ENCODE results near the gene RIC1. TPM values are rescaled to one million over a fixed set of nuclear protein-coding genes. Genes with fewer than 3 reads are reported as not detected.

Gene RIC1
- polyA plus RNA-seq, 3 donors from 2014 or later: 4.9 to 6.3 (median 5.2) TPM

DNA sequence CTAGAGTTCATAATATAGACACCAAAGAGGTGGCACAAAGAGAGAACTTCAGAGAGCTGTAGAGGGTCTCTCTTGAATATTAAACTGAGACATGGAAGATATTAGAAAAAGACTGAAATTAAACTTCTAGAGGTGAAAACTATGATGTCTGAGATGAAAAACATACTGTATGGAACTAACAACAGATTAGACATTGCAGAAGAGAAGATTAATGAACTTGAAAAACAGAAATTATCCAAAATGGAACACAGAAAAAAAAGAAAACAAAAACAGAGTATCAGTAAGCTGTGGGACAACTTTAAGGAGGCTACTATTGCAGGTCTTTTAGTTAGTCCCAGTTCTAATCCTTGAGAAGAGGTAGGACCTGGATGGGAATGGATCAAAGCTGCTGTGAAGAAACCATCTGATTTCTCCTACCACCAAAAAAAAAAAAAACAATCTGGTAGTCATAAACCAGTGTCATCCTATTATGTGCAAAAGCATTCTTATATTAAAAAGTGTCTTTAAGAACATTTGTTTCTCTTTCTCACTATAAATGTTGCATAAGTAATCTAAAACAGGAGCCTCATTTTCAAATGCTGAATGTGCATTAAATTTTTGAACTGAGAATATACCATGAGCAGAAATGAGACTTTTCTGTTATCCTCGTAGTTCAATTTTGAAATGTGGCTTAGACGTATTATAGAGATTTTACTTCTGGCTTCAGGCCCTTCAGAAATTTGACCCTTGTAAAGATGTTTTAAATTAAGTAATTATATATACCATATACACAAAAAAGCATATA is 107.8 kb downstream of the RIC1 start:
- Mint-ChIP-seq H3K27ac (peak overlapping the region in 2 of 6 donors; percentile 33 to 51), H3K4me1 (no peaks in the 10 kb centered on the region), H3K4me3 (no peak overlapping the region), H3K36me3 (peaks cover 6 to 26% (median 24%) of the 10 kb centered on the region in 3 donors), H3K27me3 (ENCODE audit: low read depth in 3 of 3) (no peaks in the 10 kb centered on the region), H3K9me3 (no peaks in the 10 kb centered on the region)
- no peak for DNase-seq

DNA sequence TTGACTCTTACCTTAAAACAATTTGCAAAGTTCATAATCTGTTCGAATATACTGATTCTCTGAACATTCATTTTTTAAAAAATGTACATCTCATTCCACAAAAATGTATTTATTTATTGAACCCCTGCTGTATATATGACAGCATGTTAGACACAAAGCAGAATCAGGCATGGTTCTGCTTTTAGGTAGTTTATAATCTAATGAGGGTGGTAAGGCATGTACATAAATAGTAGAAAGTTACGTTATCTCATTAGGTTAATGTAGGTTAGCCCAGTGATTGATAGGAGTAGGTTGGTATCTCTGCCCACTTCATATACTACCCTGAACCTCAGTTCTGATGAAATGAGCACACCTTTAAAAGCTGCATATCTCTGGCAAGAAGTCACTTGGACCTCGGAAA is 114.2 kb downstream of the RIC1 start:
- H3K36me3 Mint-ChIP-seq: peaks cover 27 to 38% (median 27%) of the 10 kb centered on the region in 3 donors
- no peak overlapping the region for H3K4me3 Mint-ChIP-seq
- H3K27ac Mint-ChIP-seq: no peak overlapping the region
- no peaks in the 10 kb centered on the region for H3K27me3 Mint-ChIP-seq (ENCODE audit: low read depth in 3 of 3)
- no peaks in the 10 kb centered on the region for H3K9me3 Mint-ChIP-seq
- no peak for DNase-seq
- H3K4me1 Mint-ChIP-seq: no peaks in the 10 kb centered on the region

DNA sequence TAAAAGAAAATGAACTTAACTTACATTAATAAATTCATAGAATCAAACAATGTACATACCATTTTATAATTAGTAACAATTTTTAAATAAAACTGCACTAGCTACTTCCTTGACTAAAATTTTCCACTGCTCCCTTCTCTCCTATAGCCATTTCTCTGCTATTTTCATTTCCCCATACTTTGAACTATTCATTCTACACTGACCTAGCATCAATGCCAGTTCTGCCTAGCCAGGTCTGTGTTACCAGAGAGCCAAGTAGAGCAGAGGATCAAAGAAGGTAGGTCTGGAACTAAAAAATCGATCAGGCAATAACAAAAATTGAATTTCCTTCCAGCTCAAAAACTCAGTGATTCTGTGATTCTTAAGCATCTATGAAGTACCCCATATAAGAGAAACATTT is 119.5 kb downstream of the RIC1 start:
- H3K27me3 Mint-ChIP-seq (ENCODE audit: low read depth in 3 of 3): peaks cover 0 to 3% (median 0%) of the 10 kb centered on the region in 3 donors
- H3K4me1 Mint-ChIP-seq: peaks cover 5 to 11% of the 10 kb centered on the region in 2 donors
- DNase-seq: no peak
- no peak overlapping the region for H3K4me3 Mint-ChIP-seq
- peak overlapping the region in 2 of 6 donors; percentile 29 to 42 for H3K27ac Mint-ChIP-seq
- H3K9me3 Mint-ChIP-seq: no peaks in the 10 kb centered on the region
- peaks cover 26 to 43% (median 35%) of the 10 kb centered on the region in 3 donors for H3K36me3 Mint-ChIP-seq

DNA sequence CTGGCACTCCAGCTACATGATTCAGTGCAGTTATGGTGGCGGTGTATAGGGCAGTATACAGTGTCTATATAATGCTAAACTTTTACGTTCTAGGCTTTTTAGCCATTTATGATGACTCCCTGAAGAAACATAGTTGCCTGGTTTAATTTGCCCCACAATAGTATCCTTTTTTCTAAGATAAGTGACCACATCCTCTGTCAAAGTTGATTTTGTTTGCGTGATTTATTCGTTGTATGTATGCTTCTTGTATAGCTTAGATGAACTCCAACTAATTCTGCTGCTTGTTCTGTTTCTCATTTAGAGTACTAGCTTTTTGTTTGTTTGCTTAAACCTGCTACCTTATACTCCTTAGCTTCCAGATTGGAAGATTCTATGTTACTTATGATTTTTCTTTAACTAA is 120.4 kb downstream of the RIC1 start:
- H3K27me3 Mint-ChIP-seq (ENCODE audit: low read depth in 3 of 3): peaks cover 0 to 3% (median 0%) of the 10 kb centered on the region in 3 donors
- H3K27ac Mint-ChIP-seq: peak overlapping the region in 1 of 6 donors; percentile 15
- DNase-seq: no peak
- peaks cover 5 to 11% of the 10 kb centered on the region in 2 donors for H3K4me1 Mint-ChIP-seq
- no peaks in the 10 kb centered on the region for H3K9me3 Mint-ChIP-seq
- H3K4me3 Mint-ChIP-seq: no peak overlapping the region
- peaks cover 29 to 43% (median 30%) of the 10 kb centered on the region in 3 donors for H3K36me3 Mint-ChIP-seq

DNA sequence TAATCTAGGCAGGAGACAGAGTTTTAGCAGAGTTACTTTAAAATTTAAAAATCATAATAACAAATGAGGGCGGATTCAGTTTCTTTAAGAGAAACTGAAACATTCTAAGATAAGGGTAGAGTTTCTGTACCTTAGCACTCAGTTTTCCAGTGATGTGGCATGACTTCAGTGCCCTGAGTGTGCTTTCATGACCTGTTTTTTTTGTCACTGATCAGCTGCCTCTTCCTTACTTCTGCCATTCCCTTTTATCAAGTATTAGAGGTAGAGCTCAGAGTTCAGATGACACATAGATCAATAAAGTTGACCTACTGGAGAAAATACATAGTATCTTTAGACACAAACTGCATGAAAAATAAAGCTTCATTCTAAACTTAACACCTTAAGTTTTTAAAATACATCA is 121.7 kb downstream of the RIC1 start:
- H3K27ac Mint-ChIP-seq: no peak overlapping the region
- peaks cover 0 to 3% (median 0%) of the 10 kb centered on the region in 3 donors for H3K27me3 Mint-ChIP-seq (ENCODE audit: low read depth in 3 of 3)
- no peaks in the 10 kb centered on the region for H3K9me3 Mint-ChIP-seq

DNA sequence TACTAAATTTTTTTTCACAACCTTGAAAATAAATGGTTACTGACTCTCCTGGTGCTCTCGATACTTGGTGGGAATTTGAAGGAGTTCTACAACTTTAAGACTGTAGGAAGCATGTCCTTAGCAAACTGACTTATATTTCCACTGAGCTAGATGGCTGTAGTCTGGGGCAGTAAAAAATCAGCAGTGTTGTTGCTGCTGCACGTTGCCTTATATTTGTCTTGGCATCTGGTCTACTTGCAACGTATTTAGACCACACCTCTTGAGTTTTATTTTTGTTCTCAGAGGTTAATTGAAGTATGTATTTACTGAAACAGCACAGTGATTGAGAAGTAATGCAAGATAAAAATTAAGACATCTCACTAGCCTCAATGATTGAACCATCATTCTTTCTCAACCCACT is 127.7 kb downstream of the RIC1 start:
- H3K9me3 Mint-ChIP-seq: no peaks in the 10 kb centered on the region
- peaks cover 16 to 28% (median 20%) of the 10 kb centered on the region in 3 donors for H3K36me3 Mint-ChIP-seq
- H3K4me1 Mint-ChIP-seq: no peaks in the 10 kb centered on the region
- no peak overlapping the region for H3K4me3 Mint-ChIP-seq
- peaks cover 0 to 4% (median 0%) of the 10 kb centered on the region in 3 donors for H3K27me3 Mint-ChIP-seq (ENCODE audit: low read depth in 3 of 3)
- DNase-seq: no peak
- no peak overlapping the region for H3K27ac Mint-ChIP-seq

More for the DNA sequence above, 121.7 kb downstream of the RIC1 start:
- DNase-seq: no peak
- Mint-ChIP-seq H3K4me1 (peaks cover 5 to 11% of the 10 kb centered on the region in 2 donors), H3K36me3 (peaks cover 24 to 35% (median 26%) of the 10 kb centered on the region in 3 donors), H3K4me3 (no peak overlapping the region)

DNA sequence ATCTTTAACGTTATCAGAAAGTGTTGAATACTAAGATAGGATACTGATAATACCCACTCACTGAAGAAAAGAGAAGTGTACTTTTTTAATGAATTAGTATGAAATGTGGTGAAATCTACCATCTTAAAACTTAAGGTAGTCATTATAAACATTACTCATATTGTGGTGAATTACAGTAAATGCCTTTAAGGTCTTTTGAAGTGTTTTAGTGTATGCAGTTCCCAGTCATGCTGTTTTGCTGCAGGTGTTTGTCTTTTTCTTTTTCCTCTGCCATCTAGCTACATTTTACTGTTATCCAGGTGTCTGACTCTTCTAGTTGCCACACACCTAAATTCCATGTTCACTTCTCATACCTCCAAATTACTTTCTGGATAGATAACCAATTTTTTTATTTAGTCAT is 131.4 kb downstream of the RIC1 start:
- Mint-ChIP-seq H3K4me3 (no peak overlapping the region), H3K4me1 (peaks cover 0 to 5% of the 10 kb centered on the region in 2 donors), H3K27ac (peak overlapping the region in 3 of 6 donors; percentile 15 to 36 (median 17)), H3K9me3 (no peaks in the 10 kb centered on the region), H3K36me3 (peaks cover 11 to 42% (median 18%) of the 10 kb centered on the region in 3 donors), H3K27me3 (ENCODE audit: low read depth in 3 of 3) (peaks cover 0 to 4% (median 0%) of the 10 kb centered on the region in 3 donors)
- DNase-seq: no peak

DNA sequence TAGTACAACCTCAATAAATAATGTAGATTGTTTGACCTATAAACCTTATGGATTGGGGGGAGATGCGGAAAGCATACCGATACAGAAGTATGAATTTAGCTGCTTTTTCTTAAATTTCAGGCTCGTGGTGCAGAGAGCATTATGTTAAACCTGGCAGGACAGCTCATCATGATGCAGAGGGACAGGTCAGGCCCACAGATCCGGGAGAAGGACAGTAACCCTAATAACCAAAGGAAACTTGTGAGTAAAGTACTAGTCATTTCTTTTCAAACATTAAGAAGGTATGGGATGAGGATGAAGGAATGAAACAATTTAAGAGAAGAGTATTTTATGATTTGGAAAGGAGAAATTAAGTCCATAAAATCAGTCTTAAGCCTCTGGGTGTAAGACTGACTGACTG is 133.5 kb downstream of the RIC1 start:
- Mint-ChIP-seq H3K27ac (peak overlapping the region in 3 of 6 donors; percentile 1 to 46 (median 6)), H3K4me3 (no peak overlapping the region)

DNA sequence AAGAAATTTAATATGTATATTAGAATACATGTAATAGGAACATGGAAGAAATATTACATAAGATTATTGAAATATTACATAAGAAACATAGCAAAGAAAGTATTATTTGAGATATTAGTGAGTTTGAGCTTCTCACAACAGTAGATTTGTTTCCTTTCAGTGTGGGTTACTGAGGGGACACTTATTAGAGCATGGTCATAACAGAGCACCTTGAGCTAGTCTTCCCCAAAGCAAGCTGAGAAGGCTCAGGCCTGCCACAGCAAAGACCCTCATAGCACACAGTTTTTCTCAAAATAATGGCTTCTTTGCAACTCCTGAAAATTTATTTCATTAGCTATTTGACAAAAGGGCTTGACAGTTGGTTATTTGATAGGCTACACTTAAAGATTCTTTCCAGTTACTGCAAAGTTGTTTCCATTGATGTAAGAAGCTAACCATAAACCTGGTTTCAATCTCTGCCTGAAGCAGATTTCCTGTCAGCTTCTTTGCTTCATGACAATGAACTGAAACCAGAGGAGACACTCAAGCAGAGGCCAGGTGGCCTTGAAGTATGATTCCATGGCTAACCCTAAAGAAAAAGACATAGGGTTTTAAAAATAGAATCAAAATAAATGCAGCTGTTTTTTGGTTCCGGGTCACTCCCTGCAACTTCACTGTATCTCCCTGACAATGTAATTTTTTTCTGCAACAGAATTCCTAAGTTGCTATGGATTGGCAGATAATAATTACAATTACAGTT is 135.4 kb downstream of the RIC1 start:
- no peak for DNase-seq
- H3K36me3 Mint-ChIP-seq: peaks cover 19 to 42% (median 25%) of the 10 kb centered on the region in 3 donors
- no peaks in the 10 kb centered on the region for H3K27me3 Mint-ChIP-seq (ENCODE audit: low read depth in 3 of 3)
- H3K4me3 Mint-ChIP-seq: no peak overlapping the region
- peak overlapping the region in 2 of 6 donors; percentile 18 to 58 for H3K27ac Mint-ChIP-seq
- H3K9me3 Mint-ChIP-seq: no peaks in the 10 kb centered on the region
- H3K4me1 Mint-ChIP-seq: peaks cover 4 to 12% of the 10 kb centered on the region in 2 donors

More for the DNA sequence above, 133.5 kb downstream of the RIC1 start:
- Mint-ChIP-seq H3K4me1 (peaks cover 0 to 5% of the 10 kb centered on the region in 2 donors), H3K36me3 (peaks cover 21 to 51% (median 30%) of the 10 kb centered on the region in 3 donors), H3K27me3 (ENCODE audit: low read depth in 3 of 3) (peaks cover 0 to 4% (median 0%) of the 10 kb centered on the region in 3 donors), H3K9me3 (no peaks in the 10 kb centered on the region)
- no peak for DNase-seq

DNA sequence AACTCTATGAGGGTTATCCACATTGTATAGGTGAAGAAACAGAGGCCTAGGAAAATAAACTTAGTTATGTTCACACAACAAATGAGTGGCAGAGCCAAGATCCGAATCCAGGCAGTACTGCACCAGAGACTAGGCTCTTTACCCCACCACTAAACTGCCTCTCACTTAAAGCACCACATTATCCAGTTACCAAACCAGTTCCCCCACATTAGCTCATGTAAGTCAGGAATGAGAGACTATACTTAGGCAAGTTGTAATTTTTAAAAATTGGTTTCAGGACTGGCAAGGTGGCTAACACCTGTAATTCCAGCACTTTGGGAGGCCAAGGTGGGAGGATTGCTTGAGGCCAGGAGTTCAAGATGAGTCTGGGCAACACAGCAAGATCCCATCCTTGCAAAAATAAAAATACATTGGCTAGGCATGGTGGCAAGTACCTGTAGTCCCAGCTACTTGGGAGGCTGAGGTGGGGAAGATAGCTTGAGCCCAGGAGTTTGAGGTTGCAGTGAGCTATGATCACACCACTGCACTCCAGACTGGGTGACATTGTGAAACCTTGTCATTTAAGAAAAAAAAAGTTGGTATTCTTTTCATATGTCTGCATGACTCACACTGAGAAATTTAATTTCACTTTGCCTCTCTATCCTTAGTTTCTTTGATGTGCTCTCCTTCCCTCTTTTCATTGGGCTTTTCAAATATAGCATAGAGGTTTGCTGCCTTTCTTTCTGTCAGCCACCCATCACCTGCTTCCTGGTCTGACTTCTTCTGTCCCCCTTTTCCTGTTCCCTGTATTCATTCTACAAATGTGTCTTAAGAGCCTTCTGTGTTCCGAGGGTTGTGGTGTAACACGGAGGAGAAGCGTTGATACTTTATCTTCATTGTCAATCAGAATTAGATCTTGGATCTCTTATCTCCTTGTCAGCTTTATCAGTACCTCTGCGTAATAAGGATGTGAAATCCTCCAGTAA is 139.3 kb downstream of the RIC1 start:
- Mint-ChIP-seq H3K4me3 (no peak overlapping the region), H3K27ac (peak overlapping the region in 4 of 6 donors; percentile 3 to 62 (median 21)), H3K4me1 (peaks cover 4 to 12% of the 10 kb centered on the region in 2 donors), H3K27me3 (ENCODE audit: low read depth in 3 of 3) (no peaks in the 10 kb centered on the region), H3K9me3 (no peaks in the 10 kb centered on the region), H3K36me3 (peaks cover 23 to 41% (median 25%) of the 10 kb centered on the region in 3 donors)
- DNase-seq: no peak

DNA sequence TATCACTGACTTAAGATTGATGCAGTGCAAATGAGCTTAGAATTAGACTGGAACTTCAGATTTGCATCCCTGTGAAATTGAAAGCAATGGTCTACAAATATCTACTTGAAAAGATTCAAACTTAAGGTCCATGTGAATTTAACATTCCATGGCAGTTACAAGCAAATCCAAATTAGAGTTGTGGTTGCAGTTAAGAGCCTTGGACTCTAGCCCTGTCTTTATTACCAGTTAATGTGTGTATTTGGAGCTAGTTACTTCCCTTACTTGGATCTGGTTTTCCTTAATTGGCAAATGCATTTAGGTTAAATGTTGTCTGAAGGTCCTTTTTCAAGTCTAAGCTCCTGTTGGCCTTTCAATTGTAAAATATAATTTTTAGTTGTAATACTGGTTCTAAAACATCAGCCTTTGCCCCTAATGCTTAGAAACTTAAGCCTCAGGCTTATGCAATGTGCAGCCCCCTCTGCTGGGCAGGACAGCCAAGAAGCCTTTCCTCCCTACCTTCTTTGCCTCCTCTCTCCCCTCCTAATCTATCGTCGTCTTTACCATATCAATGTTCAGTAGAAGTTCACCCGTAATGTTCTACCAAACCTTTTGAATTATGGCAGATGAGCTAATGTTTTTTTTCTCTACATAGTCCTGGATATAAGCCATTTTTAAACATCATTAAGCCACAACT is 144.6 kb downstream of the RIC1 start:
- no peak for DNase-seq
- H3K27me3 Mint-ChIP-seq (ENCODE audit: low read depth in 3 of 3): peaks cover 0 to 3% (median 0%) of the 10 kb centered on the region in 3 donors
- H3K9me3 Mint-ChIP-seq: peaks cover 0 to under 1% (median 0%) of the 10 kb centered on the region in 6 donors
- H3K4me3 Mint-ChIP-seq: no peak overlapping the region
- peaks cover 30 to 41% (median 32%) of the 10 kb centered on the region in 3 donors for H3K36me3 Mint-ChIP-seq
- H3K27ac Mint-ChIP-seq: peak overlapping the region in 3 of 6 donors; percentile 7 to 65 (median 13)
- H3K4me1 Mint-ChIP-seq: peaks cover 4% of the 10 kb centered on the region in 2 donors

DNA sequence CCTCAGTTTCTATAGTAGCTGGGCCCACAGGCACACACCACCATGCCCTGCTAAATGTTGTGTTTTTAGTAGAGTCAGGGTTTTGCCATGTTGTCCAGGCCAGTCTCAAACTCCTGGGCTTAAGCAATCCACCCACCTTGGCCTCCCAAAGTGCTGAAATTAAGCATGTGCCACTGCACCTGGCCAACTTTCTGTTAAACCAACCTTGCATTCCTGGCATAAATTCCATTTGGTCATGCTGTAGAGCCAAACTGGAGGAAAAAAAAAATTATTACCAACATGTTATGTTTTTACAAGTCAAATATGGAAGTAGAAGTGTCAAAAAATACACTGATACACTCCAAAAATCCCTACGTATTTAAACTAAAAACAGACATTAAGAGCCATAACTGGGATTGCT is 149.9 kb downstream of the RIC1 start:
- DNase-seq: no peak
- H3K4me1 Mint-ChIP-seq: peaks cover 18 to 35% of the 10 kb centered on the region in 2 donors
- H3K4me3 Mint-ChIP-seq: no peak overlapping the region
- peaks cover 0 to 20% (median 6%) of the 10 kb centered on the region in 6 donors for H3K9me3 Mint-ChIP-seq
- no peak overlapping the region for H3K27ac Mint-ChIP-seq
- peaks cover 0 to 3% (median 2%) of the 10 kb centered on the region in 3 donors for H3K27me3 Mint-ChIP-seq (ENCODE audit: low read depth in 3 of 3)
- peaks cover 63 to 71% (median 67%) of the 10 kb centered on the region in 3 donors for H3K36me3 Mint-ChIP-seq

Measured in immature natural killer cell (primary cell).